K562 (cell line): ENCODE measurements around the gene DOCK1.

ENCODE experiments used
- CTCF ChIP-seq, 3 experiments: IDR thresholded peaks in 2 of 3; conservative IDR thresholded peaks in 1 of 3; 2 replicates each; pipeline ENCODE4 v1.5.1; 2011 to 2012; ENCODE audit warnings: low read length in 3 of 3, mild to moderate bottlenecking in 3 of 3, control low read depth in 2 of 3, improper control_type of control experiment in 1 of 3, inconsistent platforms in 1 of 3, low read depth in 1 of 3, mixed read lengths in 1 of 3, moderate library complexity in 1 of 3; ENCODE audit not compliant: insufficient read depth in 2 of 3
- ELF4 ChIP-seq: fragments of 450-650 bp; formaldehyde crosslinking; IDR thresholded peaks from 2 replicates; pipeline ENCODE4 v1.4.0; 2022; ENCODE audit warnings: missing genetic modification characterization
- GTF2F1 ChIP-seq: IDR thresholded peaks from 2 replicates; pipeline ENCODE4 v1.6.1; 2011; ENCODE audit warnings: low read depth, low read length, improper control_type of control experiment
- HCFC1 ChIP-seq: IDR thresholded peaks from 2 replicates; pipeline ENCODE4 v1.6.1; 2012; ENCODE audit warnings: low read depth, low read length, improper control_type of control experiment
- MCM3 ChIP-seq: fragments of 450-650 bp; IDR thresholded peaks from 2 replicates; pipeline ENCODE4 v1.6.1; 2016
- NCOA1 ChIP-seq: fragments of 450-650 bp; IDR thresholded peaks from 2 replicates; pipeline ENCODE4 v1.6.1; 2016; ENCODE audit warnings: low read depth
- NFYB ChIP-seq: IDR thresholded peaks from 2 replicates; pipeline ENCODE4 v1.6.1; 2011; ENCODE audit warnings: mild to moderate bottlenecking, moderate library complexity; ENCODE audit not compliant: insufficient read length; ENCODE audit errors: extremely low read depth
- RFX1 ChIP-seq: fragments of 450-650 bp; IDR thresholded peaks from 2 replicates; pipeline ENCODE4 v1.6.1; 2016; ENCODE audit warnings: mild to moderate bottlenecking, moderate library complexity

- TF ChIP-seq CTCF (IDR thresholded peaks at IDR 0.05 in 2 of 3, conservative IDR thresholded peaks at IDR 0.05 in 1 of 3; ENCODE audit: insufficient read depth in 2 of 3, low read depth in 1 of 3, low read length in 3 of 3) (no peak), GTF2F1 (no peak), MCM3 (no peak), HCFC1 (no peak), ELF4 (no peak), RFX1 (no peak), NCOA1 (no peak), NFYB (no peak)
Observed at GRCh38 chr10:126929391-126929790, 24.2 kb downstream of the DOCK1 start.
